CD14-positive monocyte (primary cell): ENCODE results near the gene OPTC. TPM values are rescaled to one million over a fixed set of nuclear protein-coding genes. Genes with fewer than 3 reads are reported as not detected.

Experiments
- DNase-seq, 3 donors: peaks; one replicate each; pipeline ENCODE4 v3.0.0-alpha.2; 2011 to 2022
- H2AFZ ChIP-seq: 2 replicates; pipeline ENCODE4 v1.6.0; 2012; ENCODE audit warnings: mild to moderate bottlenecking, low read depth, low read length, inconsistent platforms; ENCODE audit not compliant: insufficient read depth, poor library complexity, severe bottlenecking
- H3K27ac ChIP-seq, 2 donors: 1 replicate in 1 of 2; 2 replicates in 1 of 2; pipeline ENCODE4 v1.5.1; 2012 to 2013; ENCODE audit warnings: low read length in 2 of 2, control low read depth in 1 of 2, inconsistent platforms in 1 of 2, low read depth in 1 of 2, mild to moderate bottlenecking in 1 of 2
- H3K27me3 ChIP-seq, 2 donors: one replicate each; pipeline versions ENCODE4 v1.6.0 to v1.6.1; 2011 to 2013; ENCODE audit warnings: low read length in 2 of 2; ENCODE audit not compliant: control insufficient read depth in 2 of 2, insufficient read depth in 2 of 2
- H3K36me3 ChIP-seq, 2 donors: replicated peaks in 1 of 2; 1 replicate in 1 of 2; 2 replicates in 1 of 2; pipeline versions ENCODE4 v1.5.1 to v1.6.1; 2012 to 2013; ENCODE audit warnings: low read length in 2 of 2, control low read depth in 1 of 2, inconsistent platforms in 1 of 2, mild to moderate bottlenecking in 1 of 2; ENCODE audit not compliant: insufficient read depth in 2 of 2, control insufficient read depth in 1 of 2
- H3K4me1 ChIP-seq, 2 donors: 1 replicate in 1 of 2; 2 replicates in 1 of 2; pipeline versions ENCODE4 v1.5.1 to v1.6.1; 2012 to 2013; ENCODE audit warnings: low read length in 2 of 2, control low read depth in 1 of 2, inconsistent platforms in 1 of 2, mild to moderate bottlenecking in 1 of 2, moderate library complexity in 1 of 2; ENCODE audit not compliant: insufficient read depth in 2 of 2, control insufficient read depth in 1 of 2
- H3K4me2 ChIP-seq: replicated peaks from 2 replicates; pipeline ENCODE3; 2012; ENCODE audit warnings: low read length, moderate library complexity, mild to moderate bottlenecking; ENCODE audit not compliant: poor library complexity, severe bottlenecking; ENCODE audit errors: extremely low read depth
- H3K4me3 ChIP-seq, 3 experiments: fragments of 200-600 bp in 1 of 3; sonication (generic) in 1 of 3; replicated peaks in 1 of 3; 1 replicate in 2 of 3; 2 replicates in 1 of 3; pipeline ENCODE4 v1.5.1; 2011 to 2013; ENCODE audit warnings: low read length in 3 of 3, mild to moderate bottlenecking in 3 of 3, control low read depth in 2 of 3, low read depth in 2 of 3, inconsistent platforms in 1 of 3, moderate library complexity in 1 of 3
- H3K79me2 ChIP-seq: 2 replicates; pipeline ENCODE4 v1.6.0; 2012; ENCODE audit warnings: mild to moderate bottlenecking, control low read depth, inconsistent platforms, low read length, moderate library complexity; ENCODE audit not compliant: insufficient read depth
- H3K9ac ChIP-seq: 2 replicates; pipeline ENCODE4 v1.6.0; 2017; ENCODE audit warnings: low read length, mild to moderate bottlenecking; ENCODE audit not compliant: insufficient read depth, poor library complexity, severe bottlenecking
- H3K9me3 ChIP-seq, 2 donors: replicated peaks in 1 of 2; 1 replicate in 1 of 2; 2 replicates in 1 of 2; pipeline versions ENCODE4 v1.5.1 to v1.6.1; 2012 to 2013; ENCODE audit warnings: low read length in 2 of 2, control low read depth in 1 of 2; ENCODE audit not compliant: control insufficient read depth in 1 of 2, insufficient read depth in 1 of 2
- H4K20me1 ChIP-seq: 2 replicates; pipeline ENCODE4 v1.6.0; 2012; ENCODE audit warnings: mild to moderate bottlenecking, low read length, control low read depth, moderate library complexity; ENCODE audit not compliant: insufficient read depth
- H3K27ac Mint-ChIP-seq, 7 donors: one replicate each; pipeline ENCODE4 v1.8.0; 2020; ENCODE audit warnings: mild to moderate bottlenecking in 7 of 7, mixed read lengths in 7 of 7, moderate library complexity in 6 of 7, inconsistent platforms in 2 of 7
- H3K27me3 Mint-ChIP-seq, 3 donors: one replicate each; pipeline ENCODE4 v1.8.0; 2021 to 2022; ENCODE audit warnings: low read depth in 3 of 3, mild to moderate bottlenecking in 3 of 3, mixed read lengths in 3 of 3, moderate library complexity in 3 of 3, inconsistent platforms in 1 of 3
- H3K36me3 Mint-ChIP-seq, 2 donors: one replicate each; pipeline ENCODE4 v1.8.0; 2020; ENCODE audit warnings: mixed read lengths in 2 of 2, inconsistent platforms in 1 of 2, mild to moderate bottlenecking in 1 of 2
- H3K4me1 Mint-ChIP-seq: one replicate; pipeline ENCODE4 v1.8.0; 2020; ENCODE audit warnings: mild to moderate bottlenecking, mixed read lengths
- H3K4me3 Mint-ChIP-seq, 2 donors: one replicate each; pipeline ENCODE4 v1.8.0; 2020; ENCODE audit warnings: mild to moderate bottlenecking in 2 of 2, mixed read lengths in 2 of 2, moderate library complexity in 1 of 2
- H3K9me3 Mint-ChIP-seq, 7 donors: one replicate each; pipeline ENCODE4 v1.8.0; 2020 to 2022; ENCODE audit warnings: mixed read lengths in 7 of 7, mild to moderate bottlenecking in 6 of 7, moderate library complexity in 6 of 7, inconsistent platforms in 2 of 7
- CTCF ChIP-seq: fragments of 200-600 bp; IDR thresholded peaks from one replicate; pipeline ENCODE4 v1.8.0; 2022; ENCODE audit warnings: antibody characterized with exemption, mild to moderate bottlenecking
- WGBS: methylation state at CpG from one replicate; pipeline ENCODE4 v1.1.5; 2013; ENCODE audit warnings: missing lambda C conversion rate; ENCODE audit not compliant: insufficient coverage; 5-methylcytosine and 5-hydroxymethylcytosine counted together
- intact Hi-C, 2 donors: fragments of 100-400 bp; cut with micrococcal nuclease; formaldehyde crosslinking; loops; one replicate each; pipeline versions ENCODE4 v1.15.0 to v1.15.1; 2023
- polyA plus RNA-seq, 3 donors: library from polyadenylated mRNA; depleted of rRNA in 1 of 3; unstranded in 2 of 3; stranded (reverse) in 1 of 3; fragments of 300-500 nt in 2 of 3; fragments of >200 nt in 1 of 3; fragmentation: Illumina TruSeq in 2 of 3; gene quantifications; 1 replicate in 2 of 3; 2 replicates in 1 of 3; pipeline ENCODE4 v1.2.3, GENCODE V29; 2012 to 2021

The OPTC gene
- polyA plus RNA-seq, 3 donors: not detected

GRCh38 chr1:203534526-203534925 lies 40.6 kb downstream of the OPTC start:
- Mint-ChIP-seq H3K4me3 (no peak overlapping the region), H3K27me3 (peaks cover 2 to 5% (median 2%) of the 10 kb centered on the region in 3 donors), H3K27ac (no peak overlapping the region), H3K9me3 (no peaks in the 10 kb centered on the region), H3K4me1 (peaks cover 8% of the 10 kb centered on the region), H3K36me3 (no peaks in the 10 kb centered on the region)
- Histone ChIP-seq H2AFZ (no peak overlapping the region), H3K27me3 (no peaks in the 10 kb centered on the region), H3K27ac (no peak overlapping the region), H3K79me2 (no peaks in the 10 kb centered on the region), H4K20me1 (no peaks in the 10 kb centered on the region), H3K4me3 (no peak overlapping the region), H3K4me1 (peaks cover 2 to 5% of the 10 kb centered on the region in 2 donors), H3K4me2 (no peak overlapping the region), H3K9me3 (no peaks in the 10 kb centered on the region), H3K9ac (no peak overlapping the region), H3K36me3 (no peaks in the 10 kb centered on the region)
- DNase-seq: no peak
- no peak for TF ChIP-seq CTCF
- intact Hi-C loops: no loop called here
- 90% methylated on average over 1 of the region's 3 CpGs for WGBS

DNA sequence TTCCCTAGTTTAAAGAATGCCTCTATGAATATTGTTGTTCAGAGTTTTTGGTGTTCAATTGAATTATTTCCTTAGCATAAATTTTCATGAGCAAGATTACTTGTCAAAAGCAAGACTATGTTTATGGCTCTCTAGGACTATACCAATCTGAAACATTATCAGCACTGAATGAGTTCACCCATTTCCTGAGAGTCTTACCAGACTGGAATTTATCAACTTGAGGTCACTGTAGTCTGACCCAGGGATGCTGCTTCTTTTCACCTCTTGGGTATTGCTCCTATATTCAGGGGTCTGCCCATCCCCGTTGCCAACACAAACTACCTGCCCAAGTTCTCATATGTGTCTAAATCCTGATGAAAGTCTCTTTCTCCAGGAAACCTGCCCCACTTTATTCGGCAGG lies 42.6 kb downstream of the OPTC start:
- 86% methylated on average over 1 of the region's 2 CpGs for WGBS

More for the DNA sequence above, 42.6 kb downstream of the OPTC start:
- TF ChIP-seq CTCF: no peak
- Histone ChIP-seq H3K79me2 (no peaks in the 10 kb centered on the region), H3K9ac (no peak overlapping the region), H3K27me3 (no peaks in the 10 kb centered on the region), H2AFZ (no peak overlapping the region), H3K4me3 (no peak overlapping the region), H4K20me1 (no peaks in the 10 kb centered on the region), H3K36me3 (no peaks in the 10 kb centered on the region), H3K4me1 (peaks cover 2 to 5% of the 10 kb centered on the region in 2 donors), H3K9me3 (no peaks in the 10 kb centered on the region), H3K4me2 (no peak overlapping the region), H3K27ac (no peak overlapping the region)
- peaks cover 8% of the 10 kb centered on the region for H3K4me1 Mint-ChIP-seq
- no peak overlapping the region for H3K4me3 Mint-ChIP-seq
- DNase-seq: no peak
- no peaks in the 10 kb centered on the region for H3K9me3 Mint-ChIP-seq
- intact Hi-C loops: no loop called here
- no peak overlapping the region for H3K27ac Mint-ChIP-seq
- no peaks in the 10 kb centered on the region for H3K36me3 Mint-ChIP-seq
- peaks cover 2 to 3% (median 2%) of the 10 kb centered on the region in 3 donors for H3K27me3 Mint-ChIP-seq
